ENCODE results near the gene TMPRSS4. TPM values are rescaled to one million over a fixed set of nuclear protein-coding genes. Genes with fewer than 3 reads are reported as not detected.

Gene TMPRSS4
- total and polyA plus RNA-seq, 4 donors: 0.08 to 0.33 (median 0.24) TPM; not detected in 1

- Histone ChIP-seq H3K27ac (ENCODE audit: low read depth in 1 of 2, low read length in 2 of 2) (no peak overlapping the region), H3K27me3 (ENCODE audit: control insufficient read depth in 4 of 4, insufficient read depth in 4 of 4, low read length in 3 of 4) (peaks cover 0 to 9% (median 0%) of the 10 kb centered on the region in 4 donors), H3K9ac (ENCODE audit: low read depth in 1 of 2, low read length in 2 of 2) (no peak overlapping the region), H3K4me3 (ENCODE audit: low read depth in 1 of 3, low read length in 3 of 3) (no peak overlapping the region), H3K36me3 (ENCODE audit: control insufficient read depth in 4 of 4, insufficient read depth in 3 of 4, low read depth in 1 of 4, low read length in 3 of 4) (no peaks in the 10 kb centered on the region), H3K4me1 (ENCODE audit: control insufficient read depth in 4 of 4, insufficient read depth in 4 of 4, low read length in 3 of 4) (no peaks in the 10 kb centered on the region), H3K9me3 (ENCODE audit: control insufficient read depth in 4 of 4, low read length in 3 of 4) (no peaks in the 10 kb centered on the region)
- TF ChIP-seq TAF1 (conservative IDR thresholded peaks at IDR 0.05): no peak
- no peak for TF ChIP-seq FOXA2 (IDR thresholded peaks at IDR 0.05)
- TF ChIP-seq HNF4G (IDR thresholded peaks at IDR 0.05): no peak
- TF ChIP-seq SP1 (IDR thresholded peaks at IDR 0.05): no peak
- TF ChIP-seq NR2F2 (IDR thresholded peaks at IDR 0.05): no peak
- no peak for TF ChIP-seq GABPA (IDR thresholded peaks at IDR 0.05 in 1 of 2, conservative IDR thresholded peaks at IDR 0.05 in 1 of 2)
- no peak for TF ChIP-seq EGR1 (IDR thresholded peaks at IDR 0.05; ENCODE audit: low read depth in 2 of 2)
- no peak for TF ChIP-seq RAD21 (IDR thresholded peaks at IDR 0.05)
- TF ChIP-seq, protein P1, sequence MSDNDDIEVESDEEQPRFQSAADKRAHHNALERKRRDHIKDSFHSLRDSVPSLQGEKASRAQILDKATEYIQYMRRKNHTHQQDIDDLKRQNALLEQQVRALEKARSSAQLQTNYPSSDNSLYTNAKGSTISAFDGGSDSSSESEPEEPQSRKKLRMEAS (IDR thresholded peaks at IDR 0.05): no peak
- TF ChIP-seq, protein P2, sequence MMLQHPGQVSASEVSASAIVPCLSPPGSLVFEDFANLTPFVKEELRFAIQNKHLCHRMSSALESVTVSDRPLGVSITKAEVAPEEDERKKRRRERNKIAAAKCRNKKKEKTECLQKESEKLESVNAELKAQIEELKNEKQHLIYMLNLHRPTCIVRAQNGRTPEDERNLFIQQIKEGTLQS (IDR thresholded peaks at IDR 0.05): no peak
- TF ChIP-seq, protein P3, sequence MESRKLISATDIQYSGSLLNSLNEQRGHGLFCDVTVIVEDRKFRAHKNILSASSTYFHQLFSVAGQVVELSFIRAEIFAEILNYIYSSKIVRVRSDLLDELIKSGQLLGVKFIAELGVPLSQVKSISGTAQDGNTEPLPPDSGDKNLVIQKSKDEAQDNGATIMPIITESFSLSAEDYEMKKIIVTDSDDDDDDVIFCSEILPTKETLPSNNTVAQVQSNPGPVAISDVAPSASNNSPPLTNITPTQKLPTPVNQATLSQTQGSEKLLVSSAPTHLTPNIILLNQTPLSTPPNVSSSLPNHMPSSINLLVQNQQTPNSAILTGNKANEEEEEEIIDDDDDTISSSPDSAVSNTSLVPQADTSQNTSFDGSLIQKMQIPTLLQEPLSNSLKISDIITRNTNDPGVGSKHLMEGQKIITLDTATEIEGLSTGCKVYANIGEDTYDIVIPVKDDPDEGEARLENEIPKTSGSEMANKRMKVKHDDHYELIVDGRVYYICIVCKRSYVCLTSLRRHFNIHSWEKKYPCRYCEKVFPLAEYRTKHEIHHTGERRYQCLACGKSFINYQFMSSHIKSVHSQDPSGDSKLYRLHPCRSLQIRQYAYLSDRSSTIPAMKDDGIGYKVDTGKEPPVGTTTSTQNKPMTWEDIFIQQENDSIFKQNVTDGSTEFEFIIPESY (IDR thresholded peaks at IDR 0.05): no peak
- TF ChIP-seq, protein P4, sequence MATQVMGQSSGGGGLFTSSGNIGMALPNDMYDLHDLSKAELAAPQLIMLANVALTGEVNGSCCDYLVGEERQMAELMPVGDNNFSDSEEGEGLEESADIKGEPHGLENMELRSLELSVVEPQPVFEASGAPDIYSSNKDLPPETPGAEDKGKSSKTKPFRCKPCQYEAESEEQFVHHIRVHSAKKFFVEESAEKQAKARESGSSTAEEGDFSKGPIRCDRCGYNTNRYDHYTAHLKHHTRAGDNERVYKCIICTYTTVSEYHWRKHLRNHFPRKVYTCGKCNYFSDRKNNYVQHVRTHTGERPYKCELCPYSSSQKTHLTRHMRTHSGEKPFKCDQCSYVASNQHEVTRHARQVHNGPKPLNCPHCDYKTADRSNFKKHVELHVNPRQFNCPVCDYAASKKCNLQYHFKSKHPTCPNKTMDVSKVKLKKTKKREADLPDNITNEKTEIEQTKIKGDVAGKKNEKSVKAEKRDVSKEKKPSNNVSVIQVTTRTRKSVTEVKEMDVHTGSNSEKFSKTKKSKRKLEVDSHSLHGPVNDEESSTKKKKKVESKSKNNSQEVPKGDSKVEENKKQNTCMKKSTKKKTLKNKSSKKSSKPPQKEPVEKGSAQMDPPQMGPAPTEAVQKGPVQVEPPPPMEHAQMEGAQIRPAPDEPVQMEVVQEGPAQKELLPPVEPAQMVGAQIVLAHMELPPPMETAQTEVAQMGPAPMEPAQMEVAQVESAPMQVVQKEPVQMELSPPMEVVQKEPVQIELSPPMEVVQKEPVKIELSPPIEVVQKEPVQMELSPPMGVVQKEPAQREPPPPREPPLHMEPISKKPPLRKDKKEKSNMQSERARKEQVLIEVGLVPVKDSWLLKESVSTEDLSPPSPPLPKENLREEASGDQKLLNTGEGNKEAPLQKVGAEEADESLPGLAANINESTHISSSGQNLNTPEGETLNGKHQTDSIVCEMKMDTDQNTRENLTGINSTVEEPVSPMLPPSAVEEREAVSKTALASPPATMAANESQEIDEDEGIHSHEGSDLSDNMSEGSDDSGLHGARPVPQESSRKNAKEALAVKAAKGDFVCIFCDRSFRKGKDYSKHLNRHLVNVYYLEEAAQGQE (IDR thresholded peaks at IDR 0.05): no peak
- no peak for TF ChIP-seq HNF4A (conservative IDR thresholded peaks at IDR 0.05)
- TF ChIP-seq RXRA (IDR thresholded peaks at IDR 0.05): no peak
- TF ChIP-seq JUND (IDR thresholded peaks at IDR 0.05): no peak
- TF ChIP-seq YY1 (IDR thresholded peaks at IDR 0.05): no peak
- TF ChIP-seq FOXA1 (IDR thresholded peaks at IDR 0.05): no peak
- TF ChIP-seq CTCF (IDR thresholded peaks at IDR 0.05; ENCODE audit: low read depth, low read length, missing input control): no peak
- DNase-seq (ENCODE audit: low spot score): no peak
- WGBS: 84% methylated on average over 6 of the region's 6 CpGs
Measured at GRCh38 chr11:118161786-118162185, 84.9 kb downstream of the TMPRSS4 start.
